Osteoblast (primary cell): ENCODE data around the gene ARID4B. TPM values are rescaled to one million over a fixed set of nuclear protein-coding genes. Genes with fewer than 3 reads are reported as not detected.
A peak's percentile ranks its signal among the peaks of the same experiment; 100 is the strongest.
"Not testable (repeated sequence)": the region's sequence is repeated elsewhere in the genome, so short reads cannot be mapped to it uniquely, and the experiment has no call there.

Experiments
- DNase-seq: peaks from one replicate; pipeline ENCODE4 v3.0.0; 2011; ENCODE audit warnings: low spot score, mixed read lengths; ENCODE audit not compliant: insufficient read length; ENCODE audit errors: missing footprints
- H2AFZ ChIP-seq: 2 replicates; pipeline ENCODE4 v1.6.0; 2011; ENCODE audit warnings: mild to moderate bottlenecking, low read length
- H3K27ac ChIP-seq: 2 replicates; pipeline ENCODE4 v1.5.1; 2011; ENCODE audit warnings: mild to moderate bottlenecking, low read depth, low read length, moderate library complexity
- H3K27me3 ChIP-seq: 2 replicates; pipeline ENCODE4 v1.6.0; 2012; ENCODE audit warnings: mild to moderate bottlenecking, control low read depth, inconsistent platforms, low read length, moderate library complexity; ENCODE audit not compliant: insufficient read depth
- H3K36me3 ChIP-seq: 2 replicates; pipeline ENCODE4 v1.5.1; 2011; ENCODE audit warnings: mild to moderate bottlenecking, low read length, control low read depth, moderate library complexity; ENCODE audit not compliant: insufficient read depth
- H3K4me1 ChIP-seq: 2 replicates; pipeline ENCODE4 v1.5.1; 2011; ENCODE audit warnings: mild to moderate bottlenecking, low read length, control low read depth, moderate library complexity; ENCODE audit not compliant: insufficient read depth
- H3K4me2 ChIP-seq: 2 replicates; pipeline ENCODE4 v1.6.0; 2011; ENCODE audit warnings: mild to moderate bottlenecking, low read length; ENCODE audit not compliant: insufficient read depth
- H3K4me3 ChIP-seq: fragments of 200-600 bp; sonication (generic); 3 replicates; pipeline ENCODE4 v1.5.1; 2012; ENCODE audit warnings: mild to moderate bottlenecking, low read length, inconsistent platforms; ENCODE audit not compliant: insufficient read depth
- H3K79me2 ChIP-seq: 2 replicates; pipeline ENCODE4 v1.6.0; 2012; ENCODE audit warnings: mild to moderate bottlenecking, low read length, control low read depth, inconsistent platforms; ENCODE audit not compliant: insufficient read depth
- H3K9me3 ChIP-seq: 2 replicates; pipeline ENCODE4 v1.5.1; 2011; ENCODE audit warnings: low read depth, low read length, control low read depth
- H4K20me1 ChIP-seq: 2 replicates; pipeline ENCODE4 v1.6.0; 2012; ENCODE audit warnings: mild to moderate bottlenecking, low read length, control low read depth; ENCODE audit not compliant: insufficient read depth
- CTCF ChIP-seq: IDR thresholded peaks from 2 replicates; pipeline ENCODE4 v1.5.1; 2011; ENCODE audit warnings: mild to moderate bottlenecking, low read depth, low read length, moderate library complexity; ENCODE audit errors: extremely low read depth
- total RNA-seq: library from RNA; depleted of rRNA; stranded (reverse); fragments of >200 nt; gene quantifications from 2 replicates; pipeline ENCODE4 v1.2.3, GENCODE V29; 2012

The ARID4B gene
- total RNA-seq, 1 donor = 33.7 TPM

GRCh38 chr1:235275836-235276235 lies 52.1 kb downstream of the ARID4B start:
- Histone ChIP-seq H2AFZ (no peak overlapping the region), H3K4me3 (no peak overlapping the region), H4K20me1 (peaks cover 79% of the 10 kb centered on the region), H3K9me3 (no peaks in the 10 kb centered on the region), H3K4me1 (peaks cover 10% of the 10 kb centered on the region), H3K27me3 (no peaks in the 10 kb centered on the region), H3K4me2 (no peak overlapping the region), H3K36me3 (no peaks in the 10 kb centered on the region), H3K79me2 (peaks cover 90% of the 10 kb centered on the region), H3K27ac (no peak overlapping the region)
- TF ChIP-seq CTCF = no peak
- DNase-seq = no peak

GRCh38 chr1:235275223-235275622 lies 52.8 kb downstream of the ARID4B start:
- no peak overlapping the region for H3K27ac ChIP-seq
- no peak overlapping the region for H3K4me2 ChIP-seq
- H3K4me1 ChIP-seq = peaks cover 16% of the 10 kb centered on the region
- H3K36me3 ChIP-seq = no peaks in the 10 kb centered on the region
- no peak for DNase-seq
- H4K20me1 ChIP-seq = peaks cover 79% of the 10 kb centered on the region
- H3K4me3 ChIP-seq = no peak overlapping the region
- no peak overlapping the region for H2AFZ ChIP-seq
- TF ChIP-seq CTCF = no peak
- H3K79me2 ChIP-seq = peaks cover 90% of the 10 kb centered on the region
- no peaks in the 10 kb centered on the region for H3K9me3 ChIP-seq
- H3K27me3 ChIP-seq = no peaks in the 10 kb centered on the region

GRCh38 chr1:235272851-235273250 lies 55.1 kb downstream of the ARID4B start:
- H3K27ac ChIP-seq = no peak overlapping the region
- DNase-seq = no peak

GRCh38 chr1:235270625-235271024 lies 57.4 kb downstream of the ARID4B start:
- Histone ChIP-seq H4K20me1 (peaks cover 62% of the 10 kb centered on the region), H3K36me3 (no peaks in the 10 kb centered on the region), H3K4me3 (no peak overlapping the region)

More at GRCh38 chr1:235272851-235273250, 55.1 kb downstream of the ARID4B start:
- H3K9me3 ChIP-seq = no peaks in the 10 kb centered on the region
- H3K4me2 ChIP-seq = no peak overlapping the region
- no peaks in the 10 kb centered on the region for H3K36me3 ChIP-seq
- peaks cover 90% of the 10 kb centered on the region for H3K79me2 ChIP-seq
- peaks cover 64% of the 10 kb centered on the region for H4K20me1 ChIP-seq
- no peak overlapping the region for H2AFZ ChIP-seq
- no peak for TF ChIP-seq CTCF
- H3K4me1 ChIP-seq = peaks cover 12% of the 10 kb centered on the region
- H3K4me3 ChIP-seq = no peak overlapping the region
- no peaks in the 10 kb centered on the region for H3K27me3 ChIP-seq

GRCh38 chr1:235269990-235270389 lies 58.0 kb downstream of the ARID4B start:
- not testable (repeated sequence) for H3K4me3 ChIP-seq, H3K36me3 ChIP-seq, H3K4me1 ChIP-seq, H3K27ac ChIP-seq, DNase-seq, H2AFZ ChIP-seq, H3K9me3 ChIP-seq, H3K27me3 ChIP-seq
- Histone ChIP-seq H4K20me1 (peaks cover 60% of the 10 kb centered on the region), H3K79me2 (peaks cover 91% of the 10 kb centered on the region), H3K4me2 (peak overlapping the region; percentile 64)

More at GRCh38 chr1:235270625-235271024, 57.4 kb downstream of the ARID4B start:
- H3K27me3 ChIP-seq = no peaks in the 10 kb centered on the region
- H3K4me1 ChIP-seq = peaks cover 8% of the 10 kb centered on the region
- H3K4me2 ChIP-seq = peak overlapping the region; percentile 64
- peak; percentile 71 for DNase-seq
- H3K27ac ChIP-seq = peak overlapping the region; percentile 15
- no peaks in the 10 kb centered on the region for H3K9me3 ChIP-seq
- H2AFZ ChIP-seq = no peak overlapping the region
- H3K79me2 ChIP-seq = peaks cover 92% of the 10 kb centered on the region
- TF ChIP-seq CTCF = peak; percentile 16
